PC-9 (cell line): Measurements from ENCODE around the gene RTP5.

Experiments used
- CTCF ChIP-seq: fragments of 200-600 bp; sonication (generic); conservative IDR thresholded peaks from 2 replicates; pipeline ENCODE4 v1.6.1; 2017; ENCODE audit warnings: mixed run types, antibody characterized with exemption, mild to moderate bottlenecking, moderate library complexity
- EZH2 ChIP-seq: fragments of 200-600 bp; sonication (generic); IDR thresholded peaks from 2 replicates; pipeline ENCODE4 v1.8.0; 2017; ENCODE audit warnings: antibody characterized with exemption, low read depth

GRCh38 chr2:241877197-241877685 lies 7.7 kb downstream of the RTP5 start:
- no peak for TF ChIP-seq CTCF
- no peak for TF ChIP-seq EZH2
